Thyroid gland (tissue), 4 donors: Measurements from ENCODE around the gene FEM1C. TPM values are rescaled to one million over a fixed set of nuclear protein-coding genes. Genes with fewer than 3 reads are reported as not detected.

Experiments used
- DNase-seq, 2 donors: peaks; one replicate each; pipeline ENCODE4 v3.0.0-alpha.2; 2019
- H3K27ac ChIP-seq, 3 donors: fragments of 200-600 bp; sonication (generic); 1 replicate in 2 of 3; 2 replicates in 1 of 3; pipeline ENCODE4 v1.5.1; 2016 to 2019; ENCODE audit warnings: mild to moderate bottlenecking in 1 of 3, moderate library complexity in 1 of 3
- H3K27me3 ChIP-seq: fragments of 200-600 bp; sonication (generic); one replicate; pipeline ENCODE4 v1.5.1; 2019
- H3K36me3 ChIP-seq, 2 donors: fragments of 200-600 bp; sonication (generic); one replicate each; pipeline ENCODE4 v1.5.1; 2016 to 2019
- H3K4me1 ChIP-seq, 2 donors: fragments of 200-600 bp; sonication (generic); one replicate each; pipeline ENCODE4 v1.5.1; 2017 to 2019
- H3K4me3 ChIP-seq, 3 donors: fragments of 200-600 bp; sonication (generic); replicated peaks in 1 of 3; 1 replicate in 2 of 3; 2 replicates in 1 of 3; pipeline ENCODE4 v1.5.1; 2016; ENCODE audit warnings: mild to moderate bottlenecking in 1 of 3
- H3K9me3 ChIP-seq: fragments of 200-600 bp; sonication (generic); one replicate; pipeline ENCODE4 v1.5.1; 2017
- CTCF ChIP-seq, 6 experiments: fragments of 200-600 bp in 3 of 6; fragments of 450-650 bp in 3 of 6; sonication (generic) in 3 of 6; IDR thresholded peaks; one replicate each; pipeline ENCODE4 v1.5.1; 2016 to 2019; ENCODE audit warnings: antibody characterized with exemption in 6 of 6, mild to moderate bottlenecking in 2 of 6, inconsistent platforms in 1 of 6, moderate library complexity in 1 of 6
- POLR2A ChIP-seq, 2 donors: fragments of 450-650 bp; IDR thresholded peaks; one replicate each; pipeline ENCODE4 v1.6.1; 2017; ENCODE audit warnings: antibody characterized with exemption in 2 of 2, mild to moderate bottlenecking in 2 of 2, moderate library complexity in 1 of 2
- WGBS, 2 donors: methylation state at CpG; one replicate each; pipeline ENCODE4 v1.1.5; 2017; 5-methylcytosine and 5-hydroxymethylcytosine counted together
- intact Hi-C: fragments of 100-400 bp; cut with DNase I; formaldehyde crosslinking; loops from one replicate; pipeline ENCODE4 v1.15.1; 2023
- total RNA-seq, 4 donors: library from RNA; depleted of rRNA; stranded (reverse); fragments of >200 nt; gene quantifications; one replicate each; pipeline ENCODE4 v1.2.3, GENCODE V29; 2016

The FEM1C gene
- total RNA-seq, 4 donors from 2014 or later, result 10.5 to 19.2 (median 14.2) TPM

GRCh38 chr5:115559524-115559923, 14.9 kb upstream of the FEM1C start:
- Histone ChIP-seq H3K4me1 (no peaks in the 10 kb centered on the region), H3K36me3 (no peaks in the 10 kb centered on the region), H3K27ac (no peak overlapping the region), H3K9me3 (no peaks in the 10 kb centered on the region), H3K27me3 (no peaks in the 10 kb centered on the region), H3K4me3 (no peak overlapping the region)
- TF ChIP-seq POLR2A (IDR thresholded peaks at IDR 0.05) (no peak), CTCF (IDR thresholded peaks at IDR 0.05) (no peak)
- intact Hi-C loops, result no loop called here
- no peak for DNase-seq

GRCh38 chr5:115558388-115558956, 13.9 kb upstream of the FEM1C start:
- Histone ChIP-seq H3K4me1 (no peaks in the 10 kb centered on the region), H3K27ac (no peak overlapping the region), H3K36me3 (no peaks in the 10 kb centered on the region), H3K4me3 (no peak overlapping the region), H3K9me3 (no peaks in the 10 kb centered on the region), H3K27me3 (no peaks in the 10 kb centered on the region)
- no peak for DNase-seq
- TF ChIP-seq CTCF (IDR thresholded peaks at IDR 0.05), result no peak
- intact Hi-C loops, result no loop called here
- WGBS, 2 donors, result 78 to 80% methylated on average over 4 of the region's 4 CpGs

DNA sequence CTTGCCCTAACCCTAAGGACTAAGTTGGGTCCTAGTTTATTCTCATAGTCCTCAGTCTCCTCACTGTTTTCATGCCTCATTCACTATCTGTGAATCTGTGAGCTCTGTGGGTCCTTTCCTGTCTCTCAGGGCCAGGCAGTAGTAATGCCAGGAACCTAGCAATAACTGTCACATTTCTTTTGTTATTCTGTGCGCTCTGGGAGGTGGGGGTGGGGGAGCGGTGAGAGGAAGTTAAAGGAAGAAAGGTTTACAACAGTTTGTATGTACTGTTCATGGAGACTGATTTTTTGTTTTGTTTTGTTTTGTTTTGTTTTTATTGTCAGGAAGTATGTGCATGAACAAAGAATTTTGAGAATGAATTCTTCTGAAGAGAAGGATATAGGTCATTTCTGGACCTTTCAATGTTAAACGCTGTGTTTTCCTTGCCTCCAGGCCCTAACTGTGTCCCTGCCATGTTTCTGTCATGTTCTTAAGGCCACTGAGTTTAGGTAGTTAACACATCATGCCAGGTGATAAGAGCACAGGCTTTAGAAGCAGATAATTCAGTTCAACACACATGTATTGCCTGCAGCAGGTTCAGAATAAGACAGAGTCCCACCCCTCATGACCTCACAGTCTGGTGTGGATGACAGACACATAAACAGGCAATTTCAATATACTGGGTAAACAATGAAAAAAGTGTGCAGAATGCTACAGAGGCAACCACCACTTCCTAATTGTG, 13.3 kb upstream of the FEM1C start:
- DNase-seq, result no peak
- H3K27ac ChIP-seq, result no peak overlapping the region
- no peak for TF ChIP-seq CTCF (IDR thresholded peaks at IDR 0.05)
- no peak for TF ChIP-seq POLR2A (IDR thresholded peaks at IDR 0.05)
- H3K36me3 ChIP-seq, result no peaks in the 10 kb centered on the region
- no peaks in the 10 kb centered on the region for H3K27me3 ChIP-seq
- WGBS, 2 donors, result 50 to 53% methylated on average over 3 of the region's 3 CpGs
- H3K9me3 ChIP-seq, result no peaks in the 10 kb centered on the region
- intact Hi-C loops, result no loop called here
- no peak overlapping the region for H3K4me3 ChIP-seq
- H3K4me1 ChIP-seq, result no peaks in the 10 kb centered on the region

DNA sequence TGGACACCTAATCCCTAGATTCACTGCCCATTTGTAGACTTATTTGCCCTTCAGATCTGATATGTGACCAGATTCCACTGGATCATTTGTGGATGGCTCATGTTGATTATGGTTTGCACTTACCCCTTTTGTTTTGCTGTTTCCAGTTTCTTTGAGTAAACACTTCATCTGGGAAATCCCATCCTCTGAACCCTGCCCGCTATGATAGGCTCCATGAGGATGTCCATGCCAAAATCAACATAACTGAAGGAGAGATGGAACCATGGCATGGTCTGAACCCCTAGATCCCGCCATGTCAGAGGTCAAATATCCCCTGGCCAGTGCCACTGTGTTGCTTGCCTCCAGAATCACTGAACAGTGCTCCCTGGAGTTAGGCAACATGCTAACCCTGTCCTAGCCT, 11.7 kb upstream of the FEM1C start:
- Histone ChIP-seq H3K27ac (no peak overlapping the region), H3K4me1 (no peaks in the 10 kb centered on the region), H3K27me3 (no peaks in the 10 kb centered on the region), H3K36me3 (no peaks in the 10 kb centered on the region), H3K9me3 (no peaks in the 10 kb centered on the region), H3K4me3 (no peak overlapping the region)
- intact Hi-C loops, result no loop called here
- DNase-seq, result no peak
- WGBS, 2 donors, result 92 to 95% methylated on average over 2 of the region's 2 CpGs
- TF ChIP-seq POLR2A (IDR thresholded peaks at IDR 0.05) (no peak), CTCF (IDR thresholded peaks at IDR 0.05) (no peak)

- Histone ChIP-seq H3K36me3 (no peaks in the 10 kb centered on the region), H3K27me3 (no peaks in the 10 kb centered on the region), H3K9me3 (no peaks in the 10 kb centered on the region), H3K4me3 (no peak overlapping the region), H3K4me1 (no peaks in the 10 kb centered on the region), H3K27ac (no peak overlapping the region)
- TF ChIP-seq POLR2A (IDR thresholded peaks at IDR 0.05), result no peak
- no peak for TF ChIP-seq CTCF (IDR thresholded peaks at IDR 0.05)
- WGBS, 2 donors, result 88 to 95% methylated on average over 4 of the region's 4 CpGs
- intact Hi-C loops, result no loop called here
- DNase-seq, result no peak
These were observed 10.6 kb upstream of the FEM1C start for GRCh38 chr5:115555084-115555633.
